Measurements from ENCODE around the gene CRELD1. TPM values are rescaled to one million over a fixed set of nuclear protein-coding genes. Genes with fewer than 3 reads are reported as not detected.

Gene CRELD1
- total and polyA plus RNA-seq, 2 of the 4 experiments (the other 2 are of a cell fraction) = 8.6 to 25.7 TPM

DNA sequence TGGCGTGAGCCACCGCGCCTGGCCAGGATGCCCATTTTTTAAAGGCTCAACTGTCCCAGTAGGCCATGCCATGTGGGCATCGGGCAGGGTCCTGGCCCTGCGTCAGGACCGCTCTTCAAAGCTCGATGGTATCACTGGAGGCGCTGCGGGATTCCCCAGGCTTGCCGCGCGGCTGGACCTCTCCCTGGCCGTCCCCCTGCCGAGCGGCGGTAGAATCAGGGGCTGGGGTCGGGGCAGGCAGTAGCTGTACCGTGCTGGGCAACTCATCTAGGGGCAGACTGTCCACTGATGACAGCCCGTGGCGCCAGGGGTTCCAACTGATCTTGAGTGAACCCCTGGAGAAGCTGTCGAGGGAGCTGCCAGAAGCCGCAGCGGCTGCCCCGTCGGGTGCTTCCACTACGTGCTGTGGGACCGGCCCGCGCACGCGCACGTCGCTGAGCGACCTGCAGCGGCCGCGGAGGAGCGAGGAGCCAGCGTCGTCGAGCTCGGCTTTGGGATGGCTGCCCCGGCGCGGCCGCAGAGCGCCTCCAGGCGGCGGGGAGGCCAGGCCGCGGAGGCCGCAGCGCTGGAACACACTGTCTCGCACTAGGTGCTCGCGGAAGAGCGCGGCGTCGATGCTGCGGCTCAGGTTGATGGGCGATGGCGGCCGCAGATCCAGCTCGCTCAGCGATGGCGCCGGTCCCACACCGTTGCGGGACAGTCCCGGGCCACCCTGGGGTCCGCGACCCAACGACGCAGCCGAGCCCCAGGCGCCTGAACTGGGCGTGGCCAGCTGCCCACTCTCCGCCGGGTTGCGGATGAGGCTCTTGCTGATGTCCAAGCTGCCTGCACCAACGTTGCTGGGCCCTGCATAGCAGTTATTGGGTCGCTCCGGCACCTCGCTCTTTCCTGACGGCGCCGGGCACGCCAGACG lies 12.7 kb downstream of the CRELD1 start (continued):
- TF ChIP-seq FOS (IDR thresholded peaks at IDR 0.05; ENCODE audit: low read depth, low read length) (no peak), RCOR1 (IDR thresholded peaks at IDR 0.05; ENCODE audit: insufficient replicate concordance, low read length) (no peak), NFE2L2 (IDR thresholded peaks at IDR 0.05; ENCODE audit: low read depth, low read length) (no peak), MXI1 (IDR thresholded peaks at IDR 0.05; ENCODE audit: borderline replicate concordance, low read depth, low read length) (no peak)

Measured in IMR-90 (cell line).